HG02870 (cell line): ENCODE measurements around the gene RAB3GAP1.
"Not testable (repeated sequence)": the region's sequence is repeated elsewhere in the genome, so short reads cannot be mapped to it uniquely, and the experiment has no call there.

Experiments
- ATAC-seq: cut with Tn5 transposase; IDR thresholded peaks from one replicate; pipeline ENCODE4 v1.9.1; 2021; ENCODE audit warnings: mild to moderate bottlenecking, moderate library complexity; ENCODE audit not compliant: unreplicated experiment

RAB3GAP1 gene

GRCh38 chr2:135099802-135100483 is 47.9 kb downstream of the RAB3GAP1 start:
- ATAC-seq, result no peak

- no peak for ATAC-seq
Measured at GRCh38 chr2:135103843-135104242, 51.8 kb downstream of the RAB3GAP1 start.

GRCh38 chr2:135105513-135106316 is 53.6 kb downstream of the RAB3GAP1 start:
- ATAC-seq, result not testable (repeated sequence)

- ATAC-seq, result no peak
Measured at GRCh38 chr2:135113322-135113721, 61.2 kb downstream of the RAB3GAP1 start.

- no peak for ATAC-seq
Measured at GRCh38 chr2:135119582-135119981, 67.5 kb downstream of the RAB3GAP1 start.

GRCh38 chr2:135121016-135121657 is 69.0 kb downstream of the RAB3GAP1 start:
- ATAC-seq, result no peak

GRCh38 chr2:135121658-135122039 is 69.6 kb downstream of the RAB3GAP1 start:
- ATAC-seq, result not testable (repeated sequence)

- ATAC-seq, result no peak
Measured at GRCh38 chr2:135124924-135125886, 73.1 kb downstream of the RAB3GAP1 start.

GRCh38 chr2:135125940-135126339 is 73.8 kb downstream of the RAB3GAP1 start:
- ATAC-seq, result no peak

GRCh38 chr2:135130751-135131150 is 78.7 kb downstream of the RAB3GAP1 start:
- ATAC-seq, result no peak

GRCh38 chr2:135132314-135132713 is 80.2 kb downstream of the RAB3GAP1 start:
- ATAC-seq, result no peak

GRCh38 chr2:135140606-135141005 is 88.5 kb downstream of the RAB3GAP1 start:
- no peak for ATAC-seq

- no peak for ATAC-seq
Measured at GRCh38 chr2:135142323-135142722, 90.2 kb downstream of the RAB3GAP1 start.

- ATAC-seq, result no peak
Measured at GRCh38 chr2:135144343-135144742, 92.3 kb downstream of the RAB3GAP1 start.

- no peak for ATAC-seq
Measured at GRCh38 chr2:135149251-135149650, 97.2 kb downstream of the RAB3GAP1 start.

- no peak for ATAC-seq
Measured at GRCh38 chr2:135150725-135151124, 98.6 kb downstream of the RAB3GAP1 start.

- ATAC-seq, result no peak
Measured at GRCh38 chr2:135151615-135152014, 99.5 kb downstream of the RAB3GAP1 start.

GRCh38 chr2:135152361-135152760 is 100.3 kb downstream of the RAB3GAP1 start:
- ATAC-seq, result no peak

- no peak for ATAC-seq
Measured at GRCh38 chr2:135154962-135155361, 102.9 kb downstream of the RAB3GAP1 start.

GRCh38 chr2:135157856-135158255 is 105.8 kb downstream of the RAB3GAP1 start:
- no peak for ATAC-seq

- no peak for ATAC-seq
Measured at GRCh38 chr2:135159191-135159590, 107.1 kb downstream of the RAB3GAP1 start.
